ENCODE measurements around the gene COL27A1. TPM values are rescaled to one million over a fixed set of nuclear protein-coding genes. Genes with fewer than 3 reads are reported as not detected.
A peak's percentile ranks its signal among the peaks of the same experiment; 100 is the strongest.

COL27A1 gene
- total RNA-seq, 2 experiments from 2014 or later: 4.0 to 4.1 TPM

DNA sequence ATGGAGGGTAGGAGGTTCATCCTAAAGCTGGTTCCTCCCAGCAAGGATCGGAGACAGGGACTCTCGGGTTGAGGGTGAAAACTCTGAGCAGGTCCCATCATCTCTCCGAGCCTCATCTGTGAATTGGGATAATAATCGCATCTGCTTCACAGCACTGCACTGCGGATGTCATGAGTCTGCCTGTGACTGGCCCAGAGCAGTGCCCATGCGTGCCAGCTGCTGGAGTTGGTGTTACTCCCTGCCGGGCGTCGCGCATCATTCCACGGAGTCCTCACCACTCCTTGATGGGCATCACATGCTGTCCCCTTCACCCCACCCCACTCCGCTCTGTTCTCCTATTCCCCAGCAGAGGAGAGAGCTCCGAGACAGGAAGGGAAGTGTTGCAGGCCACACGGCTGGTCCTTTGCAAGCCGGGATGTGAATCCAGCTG lies 132.4 kb downstream of the COL27A1 start:
- H3K4me1 Mint-ChIP-seq (ENCODE audit: low read depth): peaks cover 2% of the 10 kb centered on the region
- intact Hi-C loops (cut with micrococcal nuclease): no loop called here
- H3K4me3 Mint-ChIP-seq: no peak overlapping the region
- peaks cover 2% of the 10 kb centered on the region for H3K36me3 Mint-ChIP-seq
- CTCF ChIA-PET: interaction anchor here (1.8 to 3.7 kb wide), 3 partner anchors 133 to 204 kb away, joined by 9 to 16 read pairs (median 13); partner anchors contain the start of gene COL27A1
- no peak for DNase-seq
- POLR2A ChIA-PET: no interaction called here
- no peaks in the 10 kb centered on the region for H3K9me3 Mint-ChIP-seq
- no peak overlapping the region for H3K27ac Mint-ChIP-seq
- peaks cover 3% of the 10 kb centered on the region for H3K27me3 Mint-ChIP-seq

DNA sequence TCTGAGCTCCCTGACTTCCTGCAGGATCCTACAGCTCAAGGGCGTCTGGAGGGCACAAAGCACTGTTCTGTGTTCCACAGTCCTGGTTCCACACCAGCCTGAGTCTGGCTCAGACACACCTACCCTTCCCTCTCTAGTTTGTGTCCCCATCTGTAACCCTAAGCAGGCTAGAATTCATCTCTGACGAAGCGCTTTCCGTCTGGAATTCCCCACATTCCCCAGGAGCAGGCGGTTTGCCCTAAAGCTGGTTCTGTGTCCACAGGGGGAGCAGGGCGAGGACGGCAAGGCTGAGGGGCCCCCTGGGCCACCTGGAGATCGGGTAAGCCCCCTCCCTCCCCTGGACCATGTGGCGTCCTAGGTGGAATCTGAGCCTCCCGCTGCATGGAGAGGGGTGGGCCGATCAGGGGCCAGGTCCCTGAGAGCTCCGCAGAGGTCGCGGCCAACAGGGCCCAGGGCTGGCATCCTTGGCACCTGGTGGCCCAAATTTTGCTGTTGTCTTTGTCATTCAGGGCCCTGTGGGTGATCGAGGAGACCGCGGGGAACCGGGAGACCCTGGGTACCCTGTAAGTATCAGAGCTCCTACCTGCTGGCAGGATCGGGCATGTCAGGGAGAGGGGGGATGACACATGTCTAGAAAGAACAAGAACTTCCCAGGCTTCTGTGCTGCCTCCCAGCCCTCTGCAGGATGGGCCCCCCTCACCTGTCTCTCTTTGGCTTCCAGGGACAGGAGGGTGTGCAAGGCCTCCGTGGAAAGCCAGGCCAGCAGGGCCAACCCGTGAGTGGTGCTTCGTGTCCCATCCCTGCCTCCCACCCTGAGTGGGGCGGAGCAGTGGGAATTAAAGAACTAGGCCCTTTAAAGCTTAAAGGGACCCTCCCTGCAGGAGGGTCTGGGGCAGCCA lies 133.1 kb downstream of the COL27A1 start:
- Mint-ChIP-seq H3K4me3 (no peak overlapping the region), H3K9me3 (no peaks in the 10 kb centered on the region), H3K4me1 (ENCODE audit: low read depth) (peaks cover 2% of the 10 kb centered on the region), H3K27ac (no peak overlapping the region), H3K27me3 (peaks cover 3% of the 10 kb centered on the region), H3K36me3 (peaks cover 2% of the 10 kb centered on the region)
- ChIA-PET CTCF (interaction anchor here (0.9 to 3.7 kb wide), 4 partner anchors 27 to 205 kb away, joined by 4 to 16 read pairs (median 11); partner anchors contain the start of gene COL27A1), POLR2A (no interaction called here)
- intact Hi-C loops (cut with micrococcal nuclease): no loop called here
- DNase-seq: peak; percentile 4

DNA sequence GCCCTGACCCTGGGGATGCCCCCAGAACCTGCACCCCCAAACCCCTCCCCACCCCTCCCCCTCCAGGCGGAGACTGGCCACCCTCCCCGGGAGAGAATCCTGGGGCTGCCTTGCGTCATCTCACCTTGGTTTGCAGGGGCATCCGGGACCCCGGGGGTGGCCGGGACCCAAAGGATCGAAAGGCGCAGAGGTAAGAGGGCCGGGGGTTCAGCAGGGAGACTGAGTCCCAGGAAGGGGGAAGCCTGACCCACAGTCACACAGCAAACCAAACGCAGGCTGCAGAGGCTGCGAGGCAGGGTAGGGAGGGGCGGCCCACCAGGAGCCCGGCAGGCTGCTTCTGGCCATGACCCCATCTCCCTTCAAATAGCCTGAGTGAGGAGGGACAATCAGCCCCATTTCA lies 133.8 kb downstream of the COL27A1 start:
- H3K4me1 Mint-ChIP-seq (ENCODE audit: low read depth): peaks cover 2% of the 10 kb centered on the region
- intact Hi-C loops (cut with micrococcal nuclease): no loop called here
- H3K36me3 Mint-ChIP-seq: peaks cover 2% of the 10 kb centered on the region
- H3K9me3 Mint-ChIP-seq: no peaks in the 10 kb centered on the region
- peak; percentile 7 for DNase-seq
- H3K4me3 Mint-ChIP-seq: no peak overlapping the region
- peaks cover 3% of the 10 kb centered on the region for H3K27me3 Mint-ChIP-seq
- no peak overlapping the region for H3K27ac Mint-ChIP-seq
- POLR2A ChIA-PET: no interaction called here
- CTCF ChIA-PET: interaction anchor here (0.6 to 4.5 kb wide), 6 partner anchors 28 to 206 kb away, joined by 3 to 49 read pairs (median 11); partner anchors contain the start of gene COL27A1

DNA sequence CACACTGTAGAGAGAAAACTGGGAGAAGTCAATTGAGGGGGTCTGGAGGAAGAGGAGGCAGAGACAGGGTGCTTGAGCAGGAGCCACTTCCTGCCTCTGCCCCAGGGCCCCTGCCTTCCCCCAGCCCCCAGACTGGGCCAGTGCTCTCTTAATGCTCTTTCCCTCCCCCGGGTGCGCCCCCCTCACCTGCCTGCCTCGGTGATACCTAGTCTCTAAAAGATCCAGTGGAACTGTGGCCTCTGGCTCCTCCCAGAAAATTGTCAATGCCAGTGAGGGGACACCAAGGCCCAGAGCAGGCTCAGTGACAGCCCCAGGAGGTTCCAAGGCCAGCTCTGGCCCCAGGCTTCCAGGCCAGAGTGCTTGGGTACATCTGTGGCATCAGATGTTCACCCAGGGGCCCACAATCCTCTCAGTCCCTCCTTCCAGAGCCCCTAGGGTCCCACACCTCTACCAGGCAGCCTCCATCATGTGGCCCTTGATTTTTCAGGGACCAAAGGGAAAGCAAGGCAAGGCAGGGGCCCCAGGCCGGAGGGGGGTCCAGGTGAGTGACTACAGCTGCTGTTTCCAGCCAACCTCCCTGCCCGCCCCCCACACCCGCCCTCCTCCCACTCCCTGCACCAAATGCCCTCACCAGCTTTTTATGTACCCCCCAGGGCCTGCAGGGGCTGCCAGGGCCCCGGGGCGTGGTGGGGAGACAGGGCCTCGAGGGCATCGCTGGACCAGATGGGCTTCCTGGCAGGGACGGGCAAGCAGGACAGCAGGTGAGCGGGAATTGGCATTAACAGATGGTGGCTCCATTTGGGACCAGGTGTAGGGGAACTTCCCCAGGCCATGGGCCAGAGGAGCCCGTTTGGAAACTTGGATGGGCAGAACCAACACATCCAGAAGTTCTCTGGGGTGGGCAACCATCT lies 134.5 kb downstream of the COL27A1 start:
- CTCF ChIA-PET: interaction anchor here (0.6 to 6.5 kb wide), 18 partner anchors 8 to 1012 kb away, joined by 3 to 93 read pairs (median 6); partner anchors contain the start of genes AMBP and COL27A1
- intact Hi-C loops (cut with micrococcal nuclease): no loop called here
- H3K4me3 Mint-ChIP-seq: no peak overlapping the region
- peaks cover 2% of the 10 kb centered on the region for H3K36me3 Mint-ChIP-seq
- peaks cover 7% of the 10 kb centered on the region for H3K9me3 Mint-ChIP-seq
- H3K27me3 Mint-ChIP-seq: peaks cover 3% of the 10 kb centered on the region
- POLR2A ChIA-PET: no interaction called here
- DNase-seq: peak; percentile 3
- H3K27ac Mint-ChIP-seq: no peak overlapping the region
- H3K4me1 Mint-ChIP-seq (ENCODE audit: low read depth): peaks cover 2% of the 10 kb centered on the region

DNA sequence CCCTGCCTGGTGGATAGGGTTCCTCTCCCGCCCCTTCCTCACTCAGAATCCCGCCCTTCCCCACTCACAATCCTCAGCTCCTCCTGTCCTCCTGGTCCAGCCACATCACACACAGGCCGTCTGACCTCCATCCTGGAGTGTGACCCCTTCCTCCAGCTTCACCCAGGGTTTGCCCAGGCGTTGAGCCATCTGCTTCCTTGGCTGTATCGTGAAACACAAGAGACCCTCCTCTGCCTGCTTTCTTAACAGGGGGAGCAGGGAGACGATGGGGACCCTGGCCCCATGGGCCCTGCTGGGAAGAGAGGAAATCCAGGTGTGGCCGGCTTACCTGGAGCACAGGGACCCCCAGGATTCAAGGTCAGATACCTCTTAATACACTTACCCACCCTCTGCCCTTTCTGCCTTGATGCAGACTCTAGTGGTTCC lies 135.2 kb downstream of the COL27A1 start:
- H3K4me3 Mint-ChIP-seq: no peak overlapping the region
- peaks cover 2% of the 10 kb centered on the region for H3K4me1 Mint-ChIP-seq (ENCODE audit: low read depth)
- ChIA-PET CTCF (interaction anchor here (0.6 to 6.5 kb wide), 41 partner anchors 8 to 731 kb away, joined by 3 to 93 read pairs (median 5); partner anchors contain the start of genes AMBP and COL27A1), POLR2A (no interaction called here)
- peak; percentile 8 for DNase-seq
- intact Hi-C loops (cut with micrococcal nuclease): no loop called here
- H3K9me3 Mint-ChIP-seq: peaks cover 13% of the 10 kb centered on the region
- H3K27ac Mint-ChIP-seq: no peak overlapping the region
- H3K27me3 Mint-ChIP-seq: peaks cover 3% of the 10 kb centered on the region
- H3K36me3 Mint-ChIP-seq: peaks cover 2% of the 10 kb centered on the region

DNA sequence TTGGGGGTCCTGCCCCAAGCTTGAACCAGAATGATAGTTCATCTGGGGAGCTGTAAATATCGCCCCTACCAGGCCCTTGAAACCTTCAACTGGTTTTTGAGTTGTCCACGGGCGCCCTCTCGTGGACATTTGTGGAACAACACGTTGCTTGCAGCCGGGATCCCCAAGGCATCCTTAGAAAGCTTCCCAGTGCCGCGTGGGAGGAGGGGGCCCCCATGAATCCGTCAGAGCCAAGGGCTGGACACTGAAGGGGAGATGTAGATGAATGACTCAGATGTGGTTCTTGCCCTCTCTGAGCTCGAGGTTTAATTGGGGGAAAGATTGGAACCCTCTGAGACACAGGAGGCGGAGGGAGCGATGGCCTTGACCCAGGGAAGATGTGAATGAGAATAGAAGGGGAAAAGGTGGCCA lies 135.7 kb downstream of the COL27A1 start:
- H3K4me1 Mint-ChIP-seq (ENCODE audit: low read depth): peaks cover 2% of the 10 kb centered on the region
- no peak overlapping the region for H3K4me3 Mint-ChIP-seq
- H3K27ac Mint-ChIP-seq: no peak overlapping the region
- H3K9me3 Mint-ChIP-seq: peaks cover 18% of the 10 kb centered on the region
- H3K36me3 Mint-ChIP-seq: peaks cover 6% of the 10 kb centered on the region
- ChIA-PET POLR2A (no interaction called here), CTCF (interaction anchor here (0.5 to 6.5 kb wide), 48 partner anchors 8 to 462 kb away, joined by 3 to 93 read pairs (median 4); partner anchors contain the start of genes AMBP and COL27A1)
- H3K27me3 Mint-ChIP-seq: peaks cover 3% of the 10 kb centered on the region
- intact Hi-C loops (cut with micrococcal nuclease): loop anchor here (1.0 kb wide), 3 partner anchors 136 to 209 kb away; partner anchors contain the start of gene COL27A1
- peak; percentile 81 for DNase-seq

DNA sequence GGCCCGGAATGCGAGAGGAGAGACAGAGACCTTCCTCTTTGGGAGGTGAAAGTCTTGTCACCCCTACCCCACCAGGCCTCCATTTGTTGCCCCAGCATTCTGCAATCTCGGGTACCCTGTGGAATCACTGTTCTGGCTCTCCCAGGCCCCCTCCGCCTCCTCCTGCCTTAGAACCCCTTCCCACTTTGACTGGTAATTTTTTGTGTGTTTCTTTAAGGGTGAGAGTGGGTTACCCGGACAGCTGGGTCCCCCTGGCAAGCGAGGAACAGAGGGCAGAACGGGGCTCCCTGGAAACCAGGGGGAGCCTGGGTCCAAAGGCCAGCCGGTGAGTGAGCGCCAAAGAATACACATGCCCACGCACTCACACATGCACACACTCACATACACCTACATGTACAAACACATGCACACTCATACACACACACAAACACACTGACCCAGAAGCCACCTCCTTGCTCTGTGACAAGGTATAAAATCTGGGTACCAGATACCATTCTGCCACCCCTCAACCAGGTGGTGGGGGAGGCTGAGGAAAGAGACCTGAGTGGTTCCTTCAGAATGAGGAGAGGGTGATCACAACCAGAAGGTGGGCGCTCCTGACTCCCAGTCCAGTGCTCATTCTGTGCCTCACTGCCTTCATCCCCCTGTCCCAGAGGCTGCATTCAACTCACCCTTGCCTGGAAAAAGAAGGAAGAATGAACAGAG lies 136.7 kb downstream of the COL27A1 start:
- peaks cover 3% of the 10 kb centered on the region for H3K27me3 Mint-ChIP-seq
- no peak overlapping the region for H3K4me3 Mint-ChIP-seq
- H3K27ac Mint-ChIP-seq: no peak overlapping the region
- POLR2A ChIA-PET: no interaction called here
- peaks cover 2% of the 10 kb centered on the region for H3K4me1 Mint-ChIP-seq (ENCODE audit: low read depth)
- intact Hi-C loops (cut with micrococcal nuclease): loop anchor here (1.0 kb wide), 3 partner anchors 137 to 210 kb away; partner anchors contain the start of gene COL27A1
- H3K9me3 Mint-ChIP-seq: peaks cover 21% of the 10 kb centered on the region
- peaks cover 8% of the 10 kb centered on the region for H3K36me3 Mint-ChIP-seq
- peak; percentile 3 for DNase-seq
- CTCF ChIA-PET: interaction anchor here (0.9 to 6.5 kb wide), 17 partner anchors 15 to 463 kb away, joined by 3 to 93 read pairs (median 5); partner anchors contain the start of gene COL27A1

DNA sequence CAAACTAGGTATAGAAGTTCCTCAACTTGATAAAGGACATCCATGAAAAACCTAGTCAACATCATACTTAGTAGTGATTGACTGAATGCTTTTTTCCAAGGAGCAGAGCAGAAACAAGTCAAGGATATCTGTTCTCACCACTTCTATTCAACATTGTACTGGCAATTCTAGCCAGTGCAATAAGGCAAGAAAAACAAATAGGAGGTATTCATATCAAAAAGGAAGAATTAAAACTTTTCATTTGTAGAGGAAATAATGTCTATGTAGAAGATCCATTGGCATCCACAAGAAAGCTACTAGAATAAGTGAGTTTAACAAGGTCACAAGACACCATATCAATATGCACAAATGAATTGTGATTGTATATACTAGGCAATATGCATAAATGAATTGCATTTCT lies 139.3 kb downstream of the COL27A1 start:
- ChIA-PET CTCF (interaction anchor here (1.4 to 6.5 kb wide), 3 partner anchors 139 to 212 kb away, joined by 3 to 93 read pairs (median 92); partner anchors contain the start of gene COL27A1), POLR2A (no interaction called here)
- Mint-ChIP-seq H3K9me3 (peaks cover 21% of the 10 kb centered on the region), H3K27ac (no peak overlapping the region), H3K36me3 (peaks cover 8% of the 10 kb centered on the region), H3K27me3 (peaks cover 3% of the 10 kb centered on the region), H3K4me3 (no peak overlapping the region), H3K4me1 (ENCODE audit: low read depth) (peaks cover 2% of the 10 kb centered on the region)
- intact Hi-C loops (cut with micrococcal nuclease): no loop called here
- no peak for DNase-seq

DNA sequence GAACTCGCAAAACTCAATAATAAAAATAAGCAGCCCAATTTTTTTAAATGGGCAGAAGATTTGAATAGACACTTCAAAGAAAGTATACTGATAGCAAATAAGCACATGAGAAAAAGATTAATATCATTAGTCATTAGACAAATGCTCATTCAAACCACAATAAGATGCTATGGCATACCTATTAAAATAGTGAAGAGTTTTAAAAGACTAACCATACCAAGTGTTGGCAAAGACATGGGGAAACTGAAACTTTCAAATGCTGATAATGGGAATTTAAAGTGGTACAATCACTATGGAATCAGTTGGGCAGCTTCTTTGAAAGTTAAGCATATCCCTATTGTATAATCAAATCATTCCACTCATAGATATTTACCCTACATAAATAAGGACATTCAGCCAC lies 141.0 kb downstream of the COL27A1 start:
- intact Hi-C loops (cut with micrococcal nuclease): no loop called here
- no peak overlapping the region for H3K27ac Mint-ChIP-seq
- DNase-seq: no peak
- POLR2A ChIA-PET: no interaction called here
- H3K4me1 Mint-ChIP-seq (ENCODE audit: low read depth): no peaks in the 10 kb centered on the region
- no peak overlapping the region for H3K4me3 Mint-ChIP-seq
- peaks cover 21% of the 10 kb centered on the region for H3K9me3 Mint-ChIP-seq
- H3K36me3 Mint-ChIP-seq: peaks cover 6% of the 10 kb centered on the region
- CTCF ChIA-PET: no interaction called here
- H3K27me3 Mint-ChIP-seq: no peaks in the 10 kb centered on the region

DNA sequence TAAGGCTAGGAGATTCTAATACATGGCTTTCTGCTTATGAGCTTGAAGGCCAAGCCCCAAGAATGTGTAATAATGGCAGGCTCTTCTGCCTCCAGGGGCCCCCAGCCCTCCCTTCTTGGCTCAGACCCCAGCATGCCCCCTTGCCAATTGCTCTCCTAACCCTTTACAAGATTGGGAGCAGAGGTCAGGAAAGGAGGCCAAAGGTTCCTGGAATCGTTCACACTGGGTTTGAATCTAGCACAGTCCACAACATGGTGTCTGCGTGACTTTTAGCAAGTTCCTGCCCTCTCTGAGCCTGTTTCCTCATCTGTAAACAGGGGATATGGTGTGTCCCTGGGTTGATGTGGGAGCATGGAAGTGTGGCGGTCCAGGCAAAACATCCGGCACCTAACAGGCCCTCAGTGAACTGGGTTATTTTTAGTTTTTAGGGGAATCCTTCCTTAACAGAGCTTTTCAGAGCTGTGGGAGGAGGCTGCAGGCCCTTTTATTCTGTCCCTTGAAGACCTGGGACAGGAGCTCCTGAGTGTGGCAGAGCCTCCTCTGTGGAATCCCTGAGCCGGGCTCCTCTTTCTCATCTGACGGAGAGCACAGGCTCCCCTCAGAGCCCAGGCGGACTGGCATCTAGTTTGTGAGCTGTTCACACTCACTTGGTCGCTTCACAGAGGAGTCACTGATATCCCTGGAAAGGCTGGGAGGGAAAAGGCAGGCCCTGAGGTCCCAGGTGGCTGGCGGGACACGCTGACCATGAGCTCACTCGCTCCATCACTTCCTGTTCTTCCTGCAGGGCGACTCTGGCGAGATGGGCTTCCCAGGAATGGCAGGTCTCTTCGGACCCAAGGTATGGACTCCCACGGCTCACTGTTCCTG lies 144.2 kb downstream of the COL27A1 start:
- no peaks in the 10 kb centered on the region for H3K4me1 Mint-ChIP-seq (ENCODE audit: low read depth)
- H3K4me3 Mint-ChIP-seq: no peak overlapping the region
- ChIA-PET POLR2A (no interaction called here), CTCF (interaction anchor here (1.2 to 2.7 kb wide), 3 partner anchors 9 to 217 kb away, joined by 3 to 10 read pairs (median 5); no protein-coding TSS in a partner anchor)
- no peak overlapping the region for H3K27ac Mint-ChIP-seq
- peaks cover 6% of the 10 kb centered on the region for H3K36me3 Mint-ChIP-seq
- H3K27me3 Mint-ChIP-seq: no peaks in the 10 kb centered on the region
- intact Hi-C loops (cut with micrococcal nuclease): no loop called here
- peak; percentile 3 for DNase-seq
- peaks cover 17% of the 10 kb centered on the region for H3K9me3 Mint-ChIP-seq

All from activated CD4-positive, alpha-beta memory T cell treated with anti-CD3 and anti-CD28 coated beads for 36 hours (primary cell).